Uterus (tissue), 4 donors: ENCODE measurements around the gene ACSL3. TPM values are rescaled to one million over a fixed set of nuclear protein-coding genes. Genes with fewer than 3 reads are reported as not detected.

Experiments
- DNase-seq, 2 donors: peaks; one replicate each; pipeline ENCODE4 v3.0.0-alpha.2; 2019 to 2020
- H3K27ac ChIP-seq, 2 donors: fragments of 200-600 bp; sonication (generic); 1 replicate in 1 of 2; 2 replicates in 1 of 2; pipeline ENCODE4 v1.5.1; 2016 to 2018
- H3K27me3 ChIP-seq, 2 donors: fragments of 200-600 bp; sonication (generic); one replicate each; pipeline ENCODE4 v1.5.1; 2018 to 2019; ENCODE audit warnings: control low read depth in 1 of 2
- H3K36me3 ChIP-seq, 2 donors: fragments of 200-600 bp; sonication (generic); one replicate each; pipeline ENCODE4 v1.5.1; 2019; ENCODE audit warnings: control low read depth in 1 of 2
- H3K4me1 ChIP-seq, 2 donors: fragments of 200-600 bp; sonication (generic); one replicate each; pipeline ENCODE4 v1.5.1; 2018 to 2019; ENCODE audit warnings: control low read depth in 1 of 2
- H3K4me3 ChIP-seq, 2 donors: fragments of 200-600 bp; sonication (generic); 1 replicate in 1 of 2; 2 replicates in 1 of 2; pipeline ENCODE4 v1.5.1; 2018 to 2019; ENCODE audit warnings: mild to moderate bottlenecking in 1 of 2
- H3K9me3 ChIP-seq, 2 donors: fragments of 200-600 bp; sonication (generic); one replicate each; pipeline ENCODE4 v1.5.1; 2019; ENCODE audit warnings: control low read depth in 1 of 2
- CTCF ChIP-seq, 4 experiments: fragments of 200-600 bp in 2 of 4; fragments of 450-650 bp in 2 of 4; sonication (generic) in 2 of 4; IDR thresholded peaks; one replicate each; pipeline ENCODE4 v1.5.1; 2016 to 2019; ENCODE audit warnings: antibody characterized with exemption in 4 of 4, mild to moderate bottlenecking in 2 of 4, moderate library complexity in 1 of 4
- POLR2A ChIP-seq, 2 donors: fragments of 450-650 bp; IDR thresholded peaks; one replicate each; pipeline ENCODE4 v1.6.1; 2016; ENCODE audit warnings: antibody characterized with exemption in 2 of 2, mild to moderate bottlenecking in 1 of 2, moderate library complexity in 1 of 2
- intact Hi-C: fragments of 100-400 bp; cut with DNase I; formaldehyde crosslinking; loops from one replicate; pipeline ENCODE4 v1.15.1; 2023; ENCODE audit warnings: low total_unique reads
- total RNA-seq, 4 donors: library from RNA; depleted of rRNA in 3 of 4; stranded (reverse); fragments of >200 nt in 3 of 4; gene quantifications; one replicate each; pipeline versions ENCODE4 v1.1.0 to v1.2.4, GENCODE V29; 2014 to 2023
- donor health status: DM: yes; HTN: yes; CAD: no.

Gene ACSL3
- total RNA-seq, 4 donors from 2014 or later = 39.7 to 101 (median 61.2) TPM

GRCh38 chr2:222823183-222823930, 37.5 kb upstream of the ACSL3 start:
- Histone ChIP-seq H3K27me3 (no peaks in the 10 kb centered on the region), H3K9me3 (no peaks in the 10 kb centered on the region), H3K4me1 (no peaks in the 10 kb centered on the region), H3K36me3 (no peaks in the 10 kb centered on the region), H3K4me3 (no peak overlapping the region), H3K27ac (no peak overlapping the region)
- TF ChIP-seq POLR2A (IDR thresholded peaks at IDR 0.05) = no peak
- no peak for TF ChIP-seq CTCF (IDR thresholded peaks at IDR 0.05)
- DNase-seq = no peak
- intact Hi-C loops = no loop called here

GRCh38 chr2:222825031-222825430, 35.8 kb upstream of the ACSL3 start:
- H3K9me3 ChIP-seq = no peaks in the 10 kb centered on the region
- DNase-seq = no peak
- intact Hi-C loops = no loop called here

GRCh38 chr2:222827417-222827816, 33.4 kb upstream of the ACSL3 start:
- no peak for DNase-seq
- Histone ChIP-seq H3K27ac (no peak overlapping the region), H3K36me3 (no peaks in the 10 kb centered on the region), H3K9me3 (no peaks in the 10 kb centered on the region), H3K27me3 (no peaks in the 10 kb centered on the region), H3K4me1 (no peaks in the 10 kb centered on the region), H3K4me3 (no peak overlapping the region)
- intact Hi-C loops = no loop called here
- no peak for TF ChIP-seq CTCF (IDR thresholded peaks at IDR 0.05)

More at GRCh38 chr2:222825031-222825430, 35.8 kb upstream of the ACSL3 start:
- TF ChIP-seq POLR2A (IDR thresholded peaks at IDR 0.05) (no peak), CTCF (IDR thresholded peaks at IDR 0.05) (no peak)
- no peak overlapping the region for H3K4me3 ChIP-seq
- no peaks in the 10 kb centered on the region for H3K27me3 ChIP-seq
- no peaks in the 10 kb centered on the region for H3K4me1 ChIP-seq
- H3K36me3 ChIP-seq = no peaks in the 10 kb centered on the region
- no peak overlapping the region for H3K27ac ChIP-seq

- H3K4me1 ChIP-seq = no peaks in the 10 kb centered on the region
- no peaks in the 10 kb centered on the region for H3K36me3 ChIP-seq
- H3K9me3 ChIP-seq = no peaks in the 10 kb centered on the region
- no peak overlapping the region for H3K4me3 ChIP-seq
- no peak overlapping the region for H3K27ac ChIP-seq
- TF ChIP-seq CTCF (IDR thresholded peaks at IDR 0.05) (no peak), POLR2A (IDR thresholded peaks at IDR 0.05) (no peak)
- DNase-seq = no peak
- intact Hi-C loops = no loop called here
- no peaks in the 10 kb centered on the region for H3K27me3 ChIP-seq
These were observed 32.3 kb upstream of the ACSL3 start for GRCh38 chr2:222828572-222828971.

- no peaks in the 10 kb centered on the region for H3K9me3 ChIP-seq
- no peaks in the 10 kb centered on the region for H3K36me3 ChIP-seq
- H3K4me1 ChIP-seq = no peaks in the 10 kb centered on the region
- H3K27me3 ChIP-seq = peaks cover 0 to 5% of the 10 kb centered on the region in 2 donors
- DNase-seq = no peak
- H3K4me3 ChIP-seq = no peak overlapping the region
- H3K27ac ChIP-seq = no peak overlapping the region
- intact Hi-C loops = no loop called here
- no peak for TF ChIP-seq POLR2A (IDR thresholded peaks at IDR 0.05)
- no peak for TF ChIP-seq CTCF (IDR thresholded peaks at IDR 0.05)
These were observed 30.7 kb upstream of the ACSL3 start for GRCh38 chr2:222830164-222830563.
